Activated T-cell treated with anti-CD3 and anti-CD28 coated beads, Interleukin-2, amount 50 U/mL, for 4 hours (primary cell): ENCODE data around the gene ARR3. TPM values are rescaled to one million over a fixed set of nuclear protein-coding genes. Genes with fewer than 3 reads are reported as not detected.
"Not testable (repeated sequence)": the region's sequence is repeated elsewhere in the genome, so short reads cannot be mapped to it uniquely, and the experiment has no call there.

Experiments
- ATAC-seq, 2 donors: fragments of 200-7000 bp; cut with Tn5 transposase; one replicate each; pipeline ENCODE4 v1.10.0; 2021
- DNase-seq: peaks from one replicate; pipeline ENCODE4 v3.0.0-alpha.2; 2020
- H3K27me3 Mint-ChIP-seq: one replicate; pipeline ENCODE4 v1.8.0; 2021; ENCODE audit warnings: low read depth, mixed read lengths
- H3K36me3 Mint-ChIP-seq: one replicate; pipeline ENCODE4 v1.8.0; 2022; ENCODE audit warnings: mixed read lengths; ENCODE audit not compliant: insufficient read depth
- H3K4me1 Mint-ChIP-seq: one replicate; pipeline ENCODE4 v1.8.0; 2021; ENCODE audit warnings: low read depth, mixed read lengths
- H3K4me3 Mint-ChIP-seq: one replicate; pipeline ENCODE4 v1.8.0; 2021; ENCODE audit warnings: mild to moderate bottlenecking, moderate library complexity, mixed read lengths
- H3K9me3 Mint-ChIP-seq: one replicate; pipeline ENCODE4 v1.8.0; 2021; ENCODE audit warnings: mixed read lengths
- total RNA-seq, 3 donors: library from RNA; stranded (reverse); gene quantifications; one replicate each; pipeline ENCODE4 v1.2.1, GENCODE V29; 2021

Gene ARR3
- total RNA-seq, 3 donors from 2014 or later: not detected

- ATAC-seq: no peak
- Mint-ChIP-seq H3K4me3 (no peak overlapping the region), H3K9me3 (no peaks in the 10 kb centered on the region), H3K4me1 (peaks cover 6% of the 10 kb centered on the region), H3K36me3 (peaks cover 6% of the 10 kb centered on the region), H3K27me3 (no peaks in the 10 kb centered on the region)
- DNase-seq: no peak
These were observed 12.7 kb upstream of the ARR3 start for GRCh38 chrX:70255452-70255851.

DNA sequence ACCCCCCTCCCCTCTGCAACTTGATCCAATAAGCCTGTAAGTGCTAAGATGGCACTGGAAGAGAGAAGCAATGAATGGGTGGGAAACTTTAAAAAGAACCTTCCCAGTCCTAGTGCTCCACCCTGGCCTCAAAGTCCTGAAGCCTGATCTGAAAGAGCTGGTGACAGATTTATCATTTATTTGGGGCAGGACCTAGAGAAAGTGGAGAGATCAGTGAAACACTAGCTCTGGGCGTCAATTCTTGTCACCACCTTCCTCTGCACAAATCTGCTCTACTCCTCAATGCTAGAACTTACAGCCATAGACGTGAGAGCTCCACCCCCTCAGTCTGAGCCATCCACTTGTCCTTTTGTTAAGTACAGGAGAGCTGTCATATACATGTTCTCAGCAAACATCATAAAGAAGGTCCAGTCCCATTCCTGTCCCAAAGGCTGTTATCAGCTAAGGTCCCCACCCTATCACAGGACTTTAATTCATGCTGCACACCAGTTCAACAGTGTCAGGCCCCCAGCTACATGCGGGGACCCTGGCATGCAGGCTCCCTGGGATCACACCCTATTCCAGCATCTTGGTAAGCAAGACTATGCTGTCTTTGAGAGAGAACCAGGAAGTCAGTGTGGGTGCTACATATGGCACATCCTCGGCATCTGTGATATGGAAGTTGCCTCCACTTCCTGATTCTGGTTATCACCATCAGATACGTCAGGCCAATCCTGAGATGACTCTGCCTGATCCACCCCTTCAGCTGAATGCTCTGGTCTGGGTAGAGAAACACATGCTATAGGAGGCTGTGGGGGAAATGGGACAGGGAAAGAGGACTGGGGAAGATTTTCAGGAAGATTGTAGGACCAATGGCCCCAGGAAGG lies 10.5 kb upstream of the ARR3 start:
- H3K4me3 Mint-ChIP-seq: no peak overlapping the region
- H3K36me3 Mint-ChIP-seq: peaks cover 6% of the 10 kb centered on the region
- H3K27me3 Mint-ChIP-seq: no peaks in the 10 kb centered on the region
- no peak for DNase-seq
- ATAC-seq: no peak
- H3K4me1 Mint-ChIP-seq: peaks cover 6% of the 10 kb centered on the region
- H3K9me3 Mint-ChIP-seq: no peaks in the 10 kb centered on the region

- no peak within 1 kb of the TSS for H3K4me3 Mint-ChIP-seq
- no peak for ATAC-seq
- no peaks in the 10 kb centered on the region for H3K27me3 Mint-ChIP-seq
- H3K4me1 Mint-ChIP-seq: no peaks in the 10 kb centered on the region
- no peaks in the 10 kb centered on the region for H3K36me3 Mint-ChIP-seq
- no peak for DNase-seq
- H3K9me3 Mint-ChIP-seq: no peaks in the 10 kb centered on the region
These were observed 8.0 kb upstream of the ARR3 start, which contains the start of gene P2RY4 for GRCh38 chrX:70260104-70260503. P2RY4 (minus strand) TSS chrX:70260204; CDS start chrX:70259624, 580 bp downstream.

- ATAC-seq: no peak
These were observed 5.1 kb upstream of the ARR3 start for GRCh38 chrX:70262952-70263567.

DNA sequence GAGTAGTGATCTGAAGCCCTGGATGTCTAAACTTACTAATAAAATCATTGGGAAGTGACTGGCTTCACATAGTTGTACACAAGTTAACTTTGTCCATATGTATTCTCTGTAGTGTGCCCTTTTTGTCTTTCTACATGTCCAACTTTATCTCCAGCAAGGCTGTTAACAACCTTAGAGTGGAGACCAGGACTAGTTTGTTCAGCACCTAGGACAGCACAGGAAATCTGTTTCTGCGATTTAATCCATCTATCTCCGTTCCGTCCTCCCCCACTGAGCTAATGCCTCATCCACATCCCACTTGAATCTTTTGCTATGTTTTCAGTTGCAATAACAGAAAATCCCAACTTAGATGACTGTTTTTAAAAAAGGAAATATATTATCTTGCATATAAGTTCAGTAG lies 3.4 kb upstream of the ARR3 start:
- DNase-seq (no peak), ATAC-seq (no peak)
- Mint-ChIP-seq H3K4me3 (no peak overlapping the region), H3K36me3 (no peaks in the 10 kb centered on the region), H3K9me3 (no peaks in the 10 kb centered on the region), H3K27me3 (peaks cover 1% of the 10 kb centered on the region), H3K4me1 (no peaks in the 10 kb centered on the region)

More at GRCh38 chrX:70262952-70263567, 5.1 kb upstream of the ARR3 start:
- Mint-ChIP-seq H3K4me3 (no peak overlapping the region), H3K4me1 (no peaks in the 10 kb centered on the region), H3K27me3 (peaks cover 1% of the 10 kb centered on the region), H3K36me3 (no peaks in the 10 kb centered on the region), H3K9me3 (no peaks in the 10 kb centered on the region)
- no peak for DNase-seq

DNA sequence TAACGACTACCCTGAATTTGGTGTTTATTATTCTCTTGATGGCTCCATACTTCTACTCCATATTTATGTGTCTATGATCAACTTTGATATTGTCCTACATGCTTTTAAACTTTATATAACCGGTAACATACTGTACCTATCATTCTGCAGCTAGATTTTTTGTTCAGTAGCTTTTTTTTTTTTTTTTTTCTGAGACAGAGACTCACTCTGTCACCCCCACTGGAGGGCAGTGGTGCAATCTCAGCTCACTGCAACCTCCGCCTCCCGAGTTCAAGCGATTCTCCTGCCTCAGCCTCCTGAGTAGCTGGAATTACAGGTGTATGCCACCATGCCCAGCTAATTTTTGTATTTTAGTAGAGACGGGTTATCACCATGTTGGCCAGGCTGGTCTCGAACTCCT lies 5.9 kb downstream of the ARR3 start:
- not testable (repeated sequence) for H3K9me3 Mint-ChIP-seq, H3K4me1 Mint-ChIP-seq, H3K4me3 Mint-ChIP-seq, H3K36me3 Mint-ChIP-seq, H3K27me3 Mint-ChIP-seq, ATAC-seq, DNase-seq

- DNase-seq (no peak), ATAC-seq (no peak)
- Mint-ChIP-seq H3K27me3 (no peaks in the 10 kb centered on the region), H3K4me3 (no peak overlapping the region), H3K4me1 (no peaks in the 10 kb centered on the region), H3K36me3 (peaks cover 7% of the 10 kb centered on the region), H3K9me3 (no peaks in the 10 kb centered on the region)
These were observed 10.9 kb downstream of the ARR3 start for GRCh38 chrX:70279081-70279480.

GRCh38 chrX:70280573-70280972 lies 12.4 kb downstream of the ARR3 start:
- no peaks in the 10 kb centered on the region for H3K27me3 Mint-ChIP-seq
- no peak overlapping the region for H3K4me3 Mint-ChIP-seq
- DNase-seq (no peak), ATAC-seq (no peak)
- no peaks in the 10 kb centered on the region for H3K4me1 Mint-ChIP-seq
- H3K9me3 Mint-ChIP-seq: no peaks in the 10 kb centered on the region
- peaks cover 7% of the 10 kb centered on the region for H3K36me3 Mint-ChIP-seq

DNA sequence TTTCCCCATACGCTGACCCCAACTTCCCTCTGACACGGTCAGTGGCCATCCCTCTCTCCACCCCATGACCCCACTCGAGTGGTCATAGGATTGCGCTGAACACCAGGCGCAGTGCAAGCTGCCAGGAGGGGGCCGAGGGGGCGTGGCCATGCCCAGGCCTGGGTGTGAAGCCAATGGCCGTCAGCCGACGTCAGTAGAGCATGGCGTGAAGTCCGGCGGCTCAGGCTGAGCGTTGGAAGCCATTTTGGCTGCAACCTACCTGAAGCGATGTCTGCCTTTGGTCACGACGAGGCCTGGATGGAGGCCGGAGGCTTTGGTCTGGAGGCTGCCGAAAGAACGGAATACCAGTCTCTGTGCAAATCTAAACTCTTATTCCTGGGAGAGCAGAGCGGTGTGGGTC lies 13.8 kb downstream of the ARR3 start, which contains the start of gene RAB41:
Gene RAB41, plus strand, starts transcription at position 222 of the 400 bp plus-strand sequence. Its CDS starts 46 bp downstream, at position 268.
- no peaks in the 10 kb centered on the region for H3K9me3 Mint-ChIP-seq
- H3K4me3 Mint-ChIP-seq: no peak within 1 kb of the TSS
- H3K27me3 Mint-ChIP-seq: no peaks in the 10 kb centered on the region
- no peaks in the 10 kb centered on the region for H3K4me1 Mint-ChIP-seq
- ATAC-seq: no peak
- no peak for DNase-seq
- H3K36me3 Mint-ChIP-seq: peaks cover 13% of the 10 kb centered on the region

DNA sequence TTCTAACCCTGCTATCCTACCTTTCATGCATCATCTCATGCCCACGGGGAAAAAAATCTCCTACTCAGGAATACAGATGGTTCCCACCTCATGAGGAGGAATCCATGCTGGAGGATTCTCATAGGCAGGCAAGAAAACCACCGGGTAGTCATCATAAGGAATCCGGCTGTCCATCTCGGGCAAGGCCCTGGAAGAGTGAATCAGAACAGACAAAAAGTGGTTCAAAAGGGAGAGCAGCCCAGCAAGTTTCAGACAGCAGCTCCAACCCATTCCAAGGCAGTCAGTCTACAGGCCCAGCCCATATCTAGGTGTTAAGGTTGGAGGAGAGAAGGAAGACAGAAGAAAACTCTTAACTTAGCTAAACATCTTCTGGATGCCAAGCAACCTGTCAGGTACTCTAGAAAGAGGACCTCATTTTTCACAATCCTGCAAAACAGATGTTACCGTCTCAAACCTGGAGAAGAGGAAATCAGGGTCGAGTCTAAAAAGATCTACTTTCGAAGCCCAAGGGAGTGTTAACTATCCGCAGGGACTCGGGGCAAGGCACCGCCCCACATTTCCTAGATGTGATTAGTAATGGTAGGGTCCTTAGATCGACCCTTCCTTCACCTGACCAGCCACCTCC lies 21.1 kb downstream of the ARR3 start:
- H3K27me3 Mint-ChIP-seq: no peaks in the 10 kb centered on the region
- H3K4me1 Mint-ChIP-seq: peaks cover 6% of the 10 kb centered on the region

DNA sequence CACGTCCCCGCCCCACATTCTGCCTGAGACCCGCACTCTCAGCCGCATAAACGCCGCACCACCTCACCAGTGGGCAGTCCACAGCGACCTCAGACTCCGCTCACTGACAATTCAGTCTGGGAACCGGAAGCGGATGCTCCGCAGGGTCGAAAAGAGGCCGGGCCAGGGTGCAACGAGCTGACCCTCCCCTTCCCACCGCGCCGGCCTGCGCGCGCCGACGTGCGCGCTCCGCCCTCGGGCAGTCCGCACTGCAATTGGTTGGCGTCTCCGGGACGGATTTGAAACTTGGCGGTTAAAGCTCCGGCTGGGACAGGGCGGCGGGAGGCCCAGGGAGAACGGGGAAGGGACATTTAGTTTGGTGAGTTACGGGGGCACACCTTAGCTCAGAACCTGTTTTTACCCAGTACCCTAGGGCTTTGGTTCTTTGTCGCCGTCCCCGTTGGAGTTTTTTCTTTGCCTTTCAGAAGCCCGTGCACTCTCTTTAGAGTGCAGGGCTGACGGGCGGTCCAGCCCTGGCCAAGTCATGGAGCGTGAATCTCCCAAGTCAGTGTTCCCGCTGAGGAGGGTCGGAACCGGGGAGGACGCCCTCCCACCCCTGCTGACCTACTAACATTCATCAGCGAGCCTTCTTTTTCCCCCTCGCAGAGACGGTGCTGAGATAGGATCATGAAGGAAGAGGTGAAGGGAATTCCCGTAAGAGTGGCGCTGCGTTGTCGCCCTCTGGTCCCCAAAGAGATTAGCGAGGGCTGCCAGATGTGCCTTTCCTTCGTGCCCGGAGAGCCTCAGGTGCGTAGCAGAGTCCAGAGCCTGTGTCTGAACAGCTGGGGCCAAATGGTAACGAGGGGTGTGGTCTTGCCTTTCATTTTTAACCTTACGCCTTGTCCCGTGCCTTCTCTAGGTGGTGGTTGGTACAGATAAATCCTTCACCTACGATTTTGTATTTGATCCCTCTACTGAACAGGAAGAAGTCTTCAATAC lies 21.9 kb downstream of the ARR3 start, which contains the start of the genes KIF4A and PDZD11:
Gene KIF4A, plus strand, starts transcription at position 312 of the 978 bp plus-strand sequence. Its CDS starts 355 bp downstream, at position 667.
Gene PDZD11, minus strand, starts transcription at position 135 of the 978 bp plus-strand sequence. CDS start 586 bp downstream, outside the sequence.
- peaks cover 6% of the 10 kb centered on the region for H3K4me1 Mint-ChIP-seq
- peak within 1 kb of the TSS; percentile 87 for H3K4me3 Mint-ChIP-seq
- no peaks in the 10 kb centered on the region for H3K27me3 Mint-ChIP-seq
- ATAC-seq (peak; percentile 99 to 100), DNase-seq (peak; percentile 57)
- H3K36me3 Mint-ChIP-seq: peaks cover 5% of the 10 kb centered on the region
- H3K9me3 Mint-ChIP-seq: no peaks in the 10 kb centered on the region

More for the DNA sequence above, 21.1 kb downstream of the ARR3 start:
- H3K9me3 Mint-ChIP-seq: no peaks in the 10 kb centered on the region
- peak overlapping the region; percentile 87 for H3K4me3 Mint-ChIP-seq
- peaks cover 5% of the 10 kb centered on the region for H3K36me3 Mint-ChIP-seq
- DNase-seq (no peak), ATAC-seq (no peak)

DNA sequence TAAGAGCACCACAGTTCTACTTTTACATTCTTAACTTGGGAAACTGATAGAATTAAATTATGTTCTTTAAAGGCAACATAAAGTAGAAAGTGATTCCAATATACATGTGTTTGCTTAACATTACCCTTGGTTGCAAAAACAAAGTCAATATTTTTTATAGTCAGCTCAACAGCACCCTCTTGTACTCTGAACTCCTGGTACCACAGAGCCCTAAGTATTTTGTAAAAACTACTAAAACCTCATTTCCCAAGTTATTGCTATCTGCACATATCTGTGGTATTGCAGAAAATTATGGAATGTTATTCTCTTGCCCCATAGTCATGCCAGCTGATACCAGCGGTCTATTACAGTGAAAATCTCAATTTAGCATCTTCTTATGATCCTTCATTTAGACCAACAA lies 24.7 kb downstream of the ARR3 start:
- ATAC-seq: no peak
- Mint-ChIP-seq H3K9me3 (no peaks in the 10 kb centered on the region), H3K27me3 (no peaks in the 10 kb centered on the region), H3K4me3 (no peak overlapping the region), H3K36me3 (no peaks in the 10 kb centered on the region), H3K4me1 (peaks cover 6% of the 10 kb centered on the region)
- DNase-seq: no peak

- DNase-seq (no peak), ATAC-seq (no peak)
- Mint-ChIP-seq H3K9me3 (no peaks in the 10 kb centered on the region), H3K4me3 (no peak overlapping the region), H3K36me3 (no peaks in the 10 kb centered on the region), H3K27me3 (no peaks in the 10 kb centered on the region), H3K4me1 (peaks cover 5% of the 10 kb centered on the region)
These were observed 25.5 kb downstream of the ARR3 start for GRCh38 chrX:70293621-70294020.
